Nephron progenitor cell (in vitro differentiated cells): Measurements from ENCODE around the gene FAM9B.
"Not testable (repeated sequence)": the region's sequence is repeated elsewhere in the genome, so short reads cannot be mapped to it uniquely, and the experiment has no call there.

ENCODE experiments used
- DNase-seq: peaks from one replicate; pipeline ENCODE4 v3.0.0; 2021
- H3K27ac Mint-ChIP-seq: 2 replicates; pipeline ENCODE4 v1.8.0; 2021; ENCODE audit warnings: mild to moderate bottlenecking, moderate library complexity, mixed read lengths
- H3K27me3 Mint-ChIP-seq: 2 replicates; pipeline ENCODE4 v1.8.0; 2021; ENCODE audit warnings: mild to moderate bottlenecking, low read depth, mixed read lengths; ENCODE audit not compliant: poor library complexity
- H3K36me3 Mint-ChIP-seq: 2 replicates; pipeline ENCODE4 v1.8.0; 2021; ENCODE audit warnings: low read depth, mixed read lengths
- H3K4me1 Mint-ChIP-seq: 2 replicates; pipeline ENCODE4 v1.8.0; 2021; ENCODE audit warnings: mixed read lengths
- H3K4me3 Mint-ChIP-seq: 2 replicates; pipeline ENCODE4 v1.8.0; 2021; ENCODE audit warnings: mild to moderate bottlenecking, moderate library complexity, mixed read lengths
- H3K9me3 Mint-ChIP-seq: 2 replicates; pipeline ENCODE4 v1.8.0; 2021; ENCODE audit warnings: mild to moderate bottlenecking, moderate library complexity, mixed read lengths
- CTCF ChIP-seq: fragments of 200-600 bp; sonication (generic); IDR thresholded peaks from 2 replicates; pipeline ENCODE4 v1.5.0; 2021; ENCODE audit warnings: antibody characterized with exemption

Gene FAM9B

GRCh38 chrX:9038244-9038643, 4.3 kb upstream of the FAM9B start:
- Mint-ChIP-seq H3K9me3 (peaks cover 56% of the 10 kb centered on the region), H3K27ac (no peak overlapping the region), H3K4me1 (peaks cover 10% of the 10 kb centered on the region), H3K36me3 (no peaks in the 10 kb centered on the region), H3K27me3 (no peaks in the 10 kb centered on the region), H3K4me3 (no peak overlapping the region)
- no peak for DNase-seq
- no peak for TF ChIP-seq CTCF

GRCh38 chrX:9037296-9037695, 3.4 kb upstream of the FAM9B start:
- Mint-ChIP-seq H3K27me3 (no peaks in the 10 kb centered on the region), H3K9me3 (peaks cover 55% of the 10 kb centered on the region)

GRCh38 chrX:9033586-9033985, 341 bp downstream of the FAM9B start:
- H3K4me1 Mint-ChIP-seq, result peaks cover 10% of the 10 kb centered on the region
- H3K9me3 Mint-ChIP-seq, result peaks cover 43% of the 10 kb centered on the region
- H3K36me3 Mint-ChIP-seq, result no peaks in the 10 kb centered on the region
- H3K27ac Mint-ChIP-seq, result no peak overlapping the region
- no peak overlapping the region for H3K4me3 Mint-ChIP-seq
- TF ChIP-seq CTCF, result no peak
- H3K27me3 Mint-ChIP-seq, result no peaks in the 10 kb centered on the region
- no peak for DNase-seq

More at GRCh38 chrX:9037296-9037695, 3.4 kb upstream of the FAM9B start:
- TF ChIP-seq CTCF, result no peak
- no peak for DNase-seq
- Mint-ChIP-seq H3K4me3 (no peak overlapping the region), H3K27ac (no peak overlapping the region), H3K36me3 (no peaks in the 10 kb centered on the region), H3K4me1 (peaks cover 10% of the 10 kb centered on the region)

GRCh38 chrX:9033179-9033578, 748 bp downstream of the FAM9B start:
- Mint-ChIP-seq H3K4me3 (no peak overlapping the region), H3K9me3 (peaks cover 45% of the 10 kb centered on the region), H3K4me1 (peaks cover 10% of the 10 kb centered on the region), H3K36me3 (no peaks in the 10 kb centered on the region), H3K27ac (no peak overlapping the region), H3K27me3 (no peaks in the 10 kb centered on the region)
- no peak for DNase-seq
- no peak for TF ChIP-seq CTCF

- no peak for DNase-seq
- H3K4me1 Mint-ChIP-seq, result no peaks in the 10 kb centered on the region
- TF ChIP-seq CTCF, result no peak
- peaks cover 18% of the 10 kb centered on the region for H3K9me3 Mint-ChIP-seq
- H3K36me3 Mint-ChIP-seq, result no peaks in the 10 kb centered on the region
- no peak overlapping the region for H3K27ac Mint-ChIP-seq
- peaks cover 3% of the 10 kb centered on the region for H3K27me3 Mint-ChIP-seq
- H3K4me3 Mint-ChIP-seq, result no peak overlapping the region
Measured at GRCh38 chrX:9023293-9023692, 10.6 kb downstream of the FAM9B start.

- peaks cover 23% of the 10 kb centered on the region for H3K9me3 Mint-ChIP-seq
- TF ChIP-seq CTCF, result no peak
- no peaks in the 10 kb centered on the region for H3K36me3 Mint-ChIP-seq
- H3K27ac Mint-ChIP-seq, result no peak overlapping the region
- H3K4me3 Mint-ChIP-seq, result no peak overlapping the region
- no peaks in the 10 kb centered on the region for H3K4me1 Mint-ChIP-seq
- no peak for DNase-seq
- no peaks in the 10 kb centered on the region for H3K27me3 Mint-ChIP-seq
Measured at GRCh38 chrX:9019151-9019550, 14.8 kb downstream of the FAM9B start.

- not testable (repeated sequence) for H3K4me1 Mint-ChIP-seq, H3K4me3 Mint-ChIP-seq, DNase-seq, H3K27ac Mint-ChIP-seq, H3K36me3 Mint-ChIP-seq, H3K27me3 Mint-ChIP-seq
- peaks cover 20% of the 10 kb centered on the region for H3K9me3 Mint-ChIP-seq
Measured at GRCh38 chrX:9018332-9018731, 15.6 kb downstream of the FAM9B start.
